ENCODE measurements around the gene TMEM202.
"Not testable (repeated sequence)": the region's sequence is repeated elsewhere in the genome, so short reads cannot be mapped to it uniquely, and the experiment has no call there.

The TMEM202 gene, protein sequence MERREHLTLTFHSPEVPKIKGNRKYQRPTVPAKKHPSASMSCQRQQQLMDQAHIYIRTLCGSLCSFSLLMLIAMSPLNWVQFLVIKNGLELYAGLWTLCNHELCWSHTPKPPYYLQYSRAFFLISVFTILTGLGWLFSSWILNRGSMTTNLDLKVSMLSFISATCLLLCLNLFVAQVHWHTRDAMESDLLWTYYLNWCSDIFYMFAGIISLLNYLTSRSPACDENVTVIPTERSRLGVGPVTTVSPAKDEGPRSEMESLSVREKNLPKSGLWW

DNA sequence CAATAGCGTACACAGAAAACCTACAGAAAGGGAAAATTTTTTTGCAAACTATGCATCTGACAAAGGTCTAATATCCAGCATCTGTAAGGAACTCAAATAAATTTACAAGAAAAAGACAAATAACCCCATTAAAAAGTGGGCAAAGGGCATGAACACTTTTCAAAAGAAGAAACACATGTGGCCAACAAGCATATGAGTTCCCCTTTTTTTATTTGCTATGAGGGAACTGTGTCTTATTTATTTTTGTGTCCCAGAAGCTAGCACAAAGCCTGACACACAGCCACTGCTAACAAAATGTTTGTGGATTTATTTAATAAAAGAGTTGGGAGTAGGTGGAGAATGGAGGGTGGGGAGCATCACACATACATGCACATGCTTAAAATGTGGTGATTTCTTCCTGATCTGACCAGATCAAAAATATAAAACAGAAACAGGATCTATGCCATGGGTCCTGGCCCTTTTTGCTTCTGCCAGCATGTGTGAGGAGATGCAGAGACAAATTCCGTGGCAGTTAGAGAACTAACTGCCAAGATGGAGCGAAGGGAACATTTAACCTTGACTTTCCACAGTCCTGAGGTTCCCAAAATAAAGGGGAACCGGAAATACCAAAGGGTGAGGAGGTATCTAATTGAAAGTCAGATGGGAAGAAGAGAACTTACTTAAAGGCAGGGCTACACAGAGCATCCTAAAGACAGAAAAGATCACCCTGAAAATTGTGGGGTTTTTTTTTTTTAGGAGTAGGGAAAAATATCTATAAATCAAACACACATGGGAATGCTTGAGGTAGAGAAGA is at the start of gene TMEM202:
Gene TMEM202, plus strand, starts transcription at position 510 of the 793 bp plus-strand sequence. Its CDS starts 22 bp downstream, at position 532.
- no peak for DNase-seq (ENCODE audit: low read depth in 1 of 2, low spot score in 1 of 2)

DNA sequence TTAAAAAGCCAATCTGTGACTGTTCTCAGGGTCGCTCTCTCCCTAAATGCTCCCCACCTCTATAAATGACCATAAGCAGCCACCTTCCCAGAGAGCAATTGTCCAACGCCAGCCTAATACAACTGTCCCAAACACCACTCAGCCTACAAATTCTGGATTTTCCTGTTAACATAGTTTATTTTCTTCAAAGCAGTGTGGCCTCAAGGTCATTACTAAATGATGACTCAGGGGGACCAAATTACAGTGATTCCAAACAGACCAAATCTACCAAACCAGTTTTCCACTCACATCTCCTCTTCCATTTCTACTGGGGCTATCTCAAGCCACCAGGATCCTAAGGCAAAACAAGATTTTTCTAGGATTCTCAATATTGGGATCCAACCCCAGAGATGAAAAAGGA is 44.8 kb upstream of the TMEM202 start:
- DNase-seq (ENCODE audit: low read depth in 1 of 2, low spot score in 1 of 2) = no peak

- DNase-seq (ENCODE audit: low read depth in 1 of 2, low spot score in 1 of 2) = no peak
These were observed 43.6 kb upstream of the TMEM202 start for GRCh38 chr15:72354496-72354895.

DNA sequence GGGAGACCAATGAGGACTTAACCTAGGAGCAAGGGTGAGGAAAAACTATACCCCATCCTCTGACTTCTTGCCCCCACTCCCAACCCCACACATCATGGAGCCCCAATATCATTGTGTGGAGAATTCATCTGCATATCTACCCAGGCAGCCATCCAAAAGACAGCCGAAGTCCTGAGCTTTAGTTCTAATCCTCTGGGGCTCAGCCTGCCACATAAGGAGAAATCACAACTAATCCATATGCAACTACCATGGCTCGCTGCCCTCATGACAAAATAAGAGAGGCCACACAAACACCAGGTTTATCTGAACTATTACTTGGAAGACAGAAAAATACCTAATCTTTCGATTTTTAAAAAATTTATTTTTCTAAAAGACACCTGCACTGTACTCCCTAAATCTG is 40.0 kb upstream of the TMEM202 start:
- DNase-seq (ENCODE audit: low read depth in 1 of 2, low spot score in 1 of 2) = no peak

GRCh38 chr15:72358650-72359171 is 39.4 kb upstream of the TMEM202 start:
- DNase-seq (ENCODE audit: low read depth in 1 of 2, low spot score in 1 of 2) = no peak

- no peak for DNase-seq (ENCODE audit: low read depth in 1 of 2, low spot score in 1 of 2)
These were observed 36.9 kb upstream of the TMEM202 start for GRCh38 chr15:72361176-72361575.

GRCh38 chr15:72365844-72366243 is 32.3 kb upstream of the TMEM202 start:
- no peak for DNase-seq (ENCODE audit: low read depth in 1 of 2, low spot score in 1 of 2)

DNA sequence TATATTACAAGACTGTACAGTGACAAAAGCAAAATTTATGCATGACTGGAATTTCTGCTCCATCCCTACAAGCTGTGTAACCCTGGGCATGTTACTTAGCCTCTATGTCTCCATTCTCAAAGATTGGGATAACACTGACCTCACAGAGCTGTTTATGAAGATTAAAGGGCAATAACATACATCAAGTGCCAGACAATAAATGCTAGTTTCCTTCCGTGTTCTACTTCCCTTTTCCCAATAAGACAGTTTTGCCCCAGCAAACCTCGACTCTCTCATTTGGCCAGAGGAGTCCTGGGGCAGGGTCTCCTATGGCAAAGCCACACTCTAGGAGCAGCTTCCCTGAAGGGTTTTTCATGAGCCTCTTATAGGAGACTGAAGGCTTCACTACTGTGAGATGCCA is 29.8 kb upstream of the TMEM202 start:
- DNase-seq (ENCODE audit: low read depth in 1 of 2, low spot score in 1 of 2) = no peak

DNA sequence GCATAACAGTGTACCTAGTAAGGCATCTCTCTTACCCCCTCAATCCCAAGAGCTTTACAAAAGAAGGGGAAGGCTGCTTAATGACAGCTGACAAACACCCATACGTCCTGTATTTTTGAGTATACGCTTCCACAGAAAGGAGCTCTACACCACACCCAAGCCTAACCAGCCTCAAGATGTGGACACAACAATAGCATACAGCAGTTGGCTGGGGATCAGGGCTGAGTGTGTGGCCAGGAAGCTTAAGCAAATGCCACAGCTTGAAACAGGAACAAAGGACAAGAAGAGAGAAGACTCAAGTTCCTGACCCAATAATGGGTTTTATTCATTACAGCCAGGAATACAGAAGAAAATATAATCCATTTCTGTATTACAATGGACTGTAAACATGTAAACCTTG is 29.2 kb upstream of the TMEM202 start:
- no peak for DNase-seq (ENCODE audit: low read depth in 1 of 2, low spot score in 1 of 2)

DNA sequence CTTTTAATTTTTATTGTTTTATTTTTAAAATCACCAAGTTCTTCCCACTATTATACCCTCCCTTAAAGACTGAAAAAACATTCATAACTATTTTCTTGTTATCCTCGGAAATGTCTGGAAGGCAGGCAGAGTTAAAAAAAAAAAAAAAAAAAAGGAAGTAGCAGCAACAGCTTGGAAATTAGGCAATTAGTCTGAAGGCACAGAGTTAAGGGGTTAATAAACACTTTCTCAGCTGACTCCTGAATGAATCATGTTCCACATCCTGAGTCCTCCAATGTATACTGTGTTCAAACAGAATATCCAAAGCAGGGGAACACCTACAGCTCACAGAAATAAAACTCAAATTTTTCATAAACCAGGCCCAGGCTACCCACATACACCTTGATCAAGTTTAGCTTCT is 28.1 kb upstream of the TMEM202 start:
- no peak for DNase-seq (ENCODE audit: low read depth in 1 of 2, low spot score in 1 of 2)

GRCh38 chr15:72372361-72372760 is 25.7 kb upstream of the TMEM202 start:
- no peak for DNase-seq (ENCODE audit: low read depth in 1 of 2, low spot score in 1 of 2)

- DNase-seq (ENCODE audit: low read depth in 1 of 2, low spot score in 1 of 2) = no peak
These were observed 22.6 kb upstream of the TMEM202 start for GRCh38 chr15:72375501-72375845.

- DNase-seq (ENCODE audit: low read depth in 1 of 2, low spot score in 1 of 2) = peak; percentile 90 to 98
These were observed 22.1 kb upstream of the TMEM202 start, which contains the start of gene HEXA for GRCh38 chr15:72375846-72376581. Gene HEXA (minus strand): TSS chr15:72376014. CDS start chr15:72375972, 42 bp downstream.

DNA sequence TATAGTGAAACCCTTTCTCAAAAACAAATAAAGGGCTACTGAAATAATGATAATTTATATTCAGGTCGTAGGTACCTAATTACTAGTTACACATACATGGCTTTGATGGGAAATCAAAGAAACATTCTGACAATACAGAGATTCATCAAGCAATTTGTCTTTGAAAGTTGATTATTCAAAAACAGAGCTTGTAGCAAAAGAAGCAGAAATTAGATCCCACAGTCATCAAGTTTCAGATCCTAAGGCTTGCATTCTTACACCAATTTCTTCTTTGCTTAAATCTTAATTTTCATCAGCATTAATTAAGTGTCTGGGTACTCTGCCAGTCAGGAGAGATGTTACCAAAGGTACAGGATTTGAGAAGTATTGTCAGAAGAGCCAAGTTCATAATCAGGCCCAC is 20.8 kb upstream of the TMEM202 start:
- DNase-seq (ENCODE audit: low read depth in 1 of 2, low spot score in 1 of 2) = no peak

DNA sequence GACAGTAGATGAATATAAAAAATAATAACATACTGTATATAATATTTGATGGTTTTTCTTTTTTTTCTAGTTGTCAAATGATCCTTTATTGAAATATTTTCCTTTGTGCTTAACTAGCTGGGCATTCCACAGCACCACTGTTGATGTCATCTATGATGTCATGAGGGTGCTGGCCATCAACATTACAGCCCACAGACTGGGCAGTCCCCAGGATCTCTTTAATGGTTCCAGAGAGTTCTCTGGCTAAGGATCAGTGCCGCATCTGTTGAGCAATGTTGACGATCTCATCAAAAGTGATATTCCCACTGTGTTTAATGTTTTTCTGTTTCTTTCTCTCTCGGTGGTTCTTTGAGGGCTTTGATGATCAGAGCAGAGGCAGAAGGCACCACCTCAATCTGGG is 19.0 kb upstream of the TMEM202 start:
- not testable (repeated sequence) for DNase-seq (ENCODE audit: low read depth in 1 of 2, low spot score in 1 of 2)

DNA sequence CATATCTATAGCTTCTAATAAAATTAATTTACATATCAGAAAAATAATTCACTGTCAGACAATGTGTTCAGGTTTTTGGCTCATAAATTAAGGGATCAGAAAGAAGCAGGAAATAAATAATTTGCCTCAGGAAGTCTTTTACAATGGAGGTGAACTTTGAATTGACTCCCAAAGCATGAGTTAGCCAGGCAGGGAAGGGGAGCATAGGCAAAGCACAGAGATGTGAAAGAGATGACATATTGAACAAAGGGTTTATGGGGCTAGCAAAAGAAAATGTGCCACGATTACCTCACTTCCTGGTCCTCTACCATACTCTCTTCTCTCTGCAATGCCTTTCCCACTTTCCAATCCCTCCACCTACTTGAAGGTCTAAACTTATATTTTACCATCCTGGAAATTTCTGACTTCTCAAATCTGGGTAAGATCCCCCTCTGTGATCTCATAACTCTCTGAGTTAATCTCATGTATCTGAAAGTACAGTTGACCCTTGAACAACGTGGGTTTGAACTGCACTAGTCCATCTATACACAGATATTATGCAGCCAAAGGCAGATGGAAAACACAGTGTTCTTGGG is 18.2 kb upstream of the TMEM202 start:
- DNase-seq (ENCODE audit: low read depth in 1 of 2, low spot score in 1 of 2) = no peak

- no peak for DNase-seq (ENCODE audit: low read depth in 1 of 2, low spot score in 1 of 2)
These were observed 17.4 kb upstream of the TMEM202 start for GRCh38 chr15:72380743-72381142.

- DNase-seq (ENCODE audit: low read depth in 1 of 2, low spot score in 1 of 2) = no peak
These were observed 16.0 kb upstream of the TMEM202 start for GRCh38 chr15:72382146-72382545.

GRCh38 chr15:72387741-72388140 is 10.4 kb upstream of the TMEM202 start:
- no peak for DNase-seq (ENCODE audit: low read depth in 1 of 2, low spot score in 1 of 2)

DNA sequence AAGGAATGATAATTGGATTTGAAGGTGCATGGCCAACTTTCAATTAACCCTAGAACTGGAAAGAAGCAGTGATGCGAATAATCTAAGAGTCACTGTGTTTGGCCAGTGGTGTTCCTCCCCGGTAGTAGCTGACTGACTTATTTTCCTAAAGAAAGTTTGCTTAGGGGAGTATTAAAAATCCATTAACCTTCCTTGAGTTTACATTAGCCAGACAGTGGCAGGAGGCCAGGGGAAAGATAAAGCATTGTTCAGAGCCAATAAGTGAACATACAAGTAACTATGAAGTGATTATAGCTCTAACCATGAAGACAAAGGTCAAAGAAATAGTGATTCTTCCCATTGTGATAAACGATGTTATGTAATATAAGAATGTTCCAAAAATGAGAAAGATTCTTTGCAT is 8.9 kb upstream of the TMEM202 start:
- no peak for DNase-seq (ENCODE audit: low read depth in 1 of 2, low spot score in 1 of 2)

GRCh38 chr15:72396331-72396730 is 1.8 kb upstream of the TMEM202 start:
- not testable (repeated sequence) for DNase-seq (ENCODE audit: low read depth in 1 of 2, low spot score in 1 of 2)
